Osteoblast (primary cell): ENCODE results near the gene LYST. TPM values are rescaled to one million over a fixed set of nuclear protein-coding genes. Genes with fewer than 3 reads are reported as not detected.
"Not testable (repeated sequence)": the region's sequence is repeated elsewhere in the genome, so short reads cannot be mapped to it uniquely, and the experiment has no call there.

Experiments used
- DNase-seq: peaks from one replicate; pipeline ENCODE4 v3.0.0; 2011; ENCODE audit warnings: low spot score, mixed read lengths; ENCODE audit not compliant: insufficient read length; ENCODE audit errors: missing footprints
- H2AFZ ChIP-seq: 2 replicates; pipeline ENCODE4 v1.6.0; 2011; ENCODE audit warnings: mild to moderate bottlenecking, low read length
- H3K27ac ChIP-seq: 2 replicates; pipeline ENCODE4 v1.5.1; 2011; ENCODE audit warnings: mild to moderate bottlenecking, low read depth, low read length, moderate library complexity
- H3K27me3 ChIP-seq: 2 replicates; pipeline ENCODE4 v1.6.0; 2012; ENCODE audit warnings: mild to moderate bottlenecking, control low read depth, inconsistent platforms, low read length, moderate library complexity; ENCODE audit not compliant: insufficient read depth
- H3K36me3 ChIP-seq: 2 replicates; pipeline ENCODE4 v1.5.1; 2011; ENCODE audit warnings: mild to moderate bottlenecking, low read length, control low read depth, moderate library complexity; ENCODE audit not compliant: insufficient read depth
- H3K4me1 ChIP-seq: 2 replicates; pipeline ENCODE4 v1.5.1; 2011; ENCODE audit warnings: mild to moderate bottlenecking, low read length, control low read depth, moderate library complexity; ENCODE audit not compliant: insufficient read depth
- H3K4me2 ChIP-seq: 2 replicates; pipeline ENCODE4 v1.6.0; 2011; ENCODE audit warnings: mild to moderate bottlenecking, low read length; ENCODE audit not compliant: insufficient read depth
- H3K4me3 ChIP-seq: fragments of 200-600 bp; sonication (generic); 3 replicates; pipeline ENCODE4 v1.5.1; 2012; ENCODE audit warnings: mild to moderate bottlenecking, low read length, inconsistent platforms; ENCODE audit not compliant: insufficient read depth
- H3K79me2 ChIP-seq: 2 replicates; pipeline ENCODE4 v1.6.0; 2012; ENCODE audit warnings: mild to moderate bottlenecking, low read length, control low read depth, inconsistent platforms; ENCODE audit not compliant: insufficient read depth
- H3K9me3 ChIP-seq: 2 replicates; pipeline ENCODE4 v1.5.1; 2011; ENCODE audit warnings: low read depth, low read length, control low read depth
- H4K20me1 ChIP-seq: 2 replicates; pipeline ENCODE4 v1.6.0; 2012; ENCODE audit warnings: mild to moderate bottlenecking, low read length, control low read depth; ENCODE audit not compliant: insufficient read depth
- CTCF ChIP-seq: IDR thresholded peaks from 2 replicates; pipeline ENCODE4 v1.5.1; 2011; ENCODE audit warnings: mild to moderate bottlenecking, low read depth, low read length, moderate library complexity; ENCODE audit errors: extremely low read depth
- total RNA-seq: library from RNA; depleted of rRNA; stranded (reverse); fragments of >200 nt; gene quantifications from 2 replicates; pipeline ENCODE4 v1.2.3, GENCODE V29; 2012

The LYST gene
- total RNA-seq, 1 donor = 63.0 TPM

DNA sequence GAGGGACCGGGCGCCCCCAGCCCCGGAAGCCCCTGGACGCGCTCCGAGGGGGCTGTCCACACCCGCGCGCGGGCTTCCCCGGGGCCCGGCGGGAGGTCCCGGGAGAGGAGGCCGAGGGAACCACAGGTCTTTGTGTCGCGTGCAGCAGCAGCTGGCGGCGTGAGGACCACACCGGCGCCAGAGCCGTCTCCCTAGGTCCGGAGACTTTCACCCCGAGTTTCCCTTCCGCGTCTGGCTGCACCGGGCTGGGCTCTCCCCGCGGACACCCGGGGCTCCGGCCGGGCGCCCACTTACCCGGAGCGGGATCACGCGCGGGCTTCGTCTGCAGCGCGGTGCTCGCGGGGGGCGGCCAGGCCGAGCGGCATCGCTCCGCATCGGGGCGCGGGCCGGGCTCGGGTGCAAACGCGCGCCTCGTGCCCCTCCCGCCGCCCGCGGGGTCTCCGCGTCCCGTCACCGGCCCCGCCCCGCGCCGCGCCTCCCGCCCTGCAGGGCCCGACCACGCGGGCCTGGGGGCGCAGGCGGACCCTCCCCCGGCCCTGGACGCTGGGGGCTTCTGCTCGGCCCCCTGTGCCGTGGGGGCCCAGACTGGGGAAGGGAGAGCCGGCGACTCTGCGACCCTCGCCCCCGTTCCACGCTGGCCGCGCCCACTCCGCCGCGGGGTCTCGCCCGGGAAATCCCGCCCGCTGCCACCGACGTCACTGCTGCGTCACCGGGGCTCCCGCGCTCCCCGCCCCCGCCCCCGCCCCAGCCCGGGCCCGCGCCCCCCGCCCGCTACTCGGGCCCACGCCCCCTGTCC lies 217.1 kb downstream of the LYST start, which contains the start of gene GNG4:
TSS of gene GNG4 (minus strand) at position 417 of the 796 bp plus-strand sequence. CDS start 65,946 bp downstream, outside the sequence.
- no peaks in the 10 kb centered on the region for H4K20me1 ChIP-seq
- H3K36me3 ChIP-seq = no peaks in the 10 kb centered on the region
- DNase-seq = peak; percentile 85
- H3K9me3 ChIP-seq = peaks cover under 1% of the 10 kb centered on the region
- H3K79me2 ChIP-seq = no peaks in the 10 kb centered on the region
- peak within 1 kb of the TSS; percentile 52 for H3K4me3 ChIP-seq
- TF ChIP-seq CTCF = no peak
- peaks cover 63% of the 10 kb centered on the region for H3K27me3 ChIP-seq
- H3K4me2 ChIP-seq = peak within 1 kb of the TSS; percentile 79
- H3K27ac ChIP-seq = no peak within 1 kb of the TSS
- H3K4me1 ChIP-seq = peaks cover 7% of the 10 kb centered on the region
- H2AFZ ChIP-seq = peak within 1 kb of the TSS; percentile 10

DNA sequence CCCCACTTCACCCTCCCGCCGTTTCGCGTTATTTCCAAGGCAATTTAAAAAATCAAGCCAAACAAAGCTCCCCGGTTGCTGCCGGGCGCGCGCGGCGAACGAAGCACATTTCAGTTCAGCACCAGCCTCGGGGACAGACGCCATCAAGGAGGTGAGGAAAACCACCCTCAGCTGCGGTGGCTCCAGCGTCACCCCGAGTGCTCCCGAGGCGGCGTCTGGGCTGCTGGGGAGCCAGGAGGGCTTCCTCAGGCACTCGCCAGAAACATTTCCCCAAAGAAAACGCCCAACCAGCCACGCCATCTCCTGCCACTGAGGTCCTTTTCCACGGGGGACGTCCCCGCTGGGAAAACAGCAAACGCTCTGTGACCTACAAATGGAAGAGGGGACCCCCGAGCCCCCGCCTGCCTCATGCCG lies 217.7 kb downstream of the LYST start:
- H3K27me3 ChIP-seq = peaks cover 58% of the 10 kb centered on the region
- H3K27ac ChIP-seq = no peak overlapping the region
- H3K4me3 ChIP-seq = peak overlapping the region; percentile 52

GRCh38 chr1:235648407-235648907 lies 218.2 kb downstream of the LYST start:
- no peak for TF ChIP-seq CTCF
- Histone ChIP-seq H3K4me3 (peak overlapping the region; percentile 52), H4K20me1 (no peaks in the 10 kb centered on the region), H2AFZ (no peak overlapping the region), H3K27ac (no peak overlapping the region), H3K36me3 (no peaks in the 10 kb centered on the region), H3K4me2 (peak overlapping the region; percentile 79), H3K4me1 (peaks cover 7% of the 10 kb centered on the region), H3K27me3 (peaks cover 56% of the 10 kb centered on the region), H3K79me2 (no peaks in the 10 kb centered on the region), H3K9me3 (no peaks in the 10 kb centered on the region)
- no peak for DNase-seq

More for the DNA sequence above, 217.7 kb downstream of the LYST start:
- H3K79me2 ChIP-seq = no peaks in the 10 kb centered on the region
- no peak overlapping the region for H2AFZ ChIP-seq
- peak; percentile 97 for DNase-seq
- H3K4me1 ChIP-seq = peaks cover 7% of the 10 kb centered on the region
- peak overlapping the region; percentile 79 for H3K4me2 ChIP-seq
- no peak for TF ChIP-seq CTCF
- H4K20me1 ChIP-seq = no peaks in the 10 kb centered on the region
- no peaks in the 10 kb centered on the region for H3K36me3 ChIP-seq
- no peaks in the 10 kb centered on the region for H3K9me3 ChIP-seq

- not testable (repeated sequence) for H3K36me3 ChIP-seq, H2AFZ ChIP-seq, H3K79me2 ChIP-seq, H3K9me3 ChIP-seq, H3K27ac ChIP-seq, H4K20me1 ChIP-seq, DNase-seq, H3K4me2 ChIP-seq, H3K4me1 ChIP-seq, H3K4me3 ChIP-seq
- H3K27me3 ChIP-seq = peaks cover 49% of the 10 kb centered on the region
Observed at GRCh38 chr1:235647537-235647936, 219.2 kb downstream of the LYST start.
